HCT116 (cell line): ENCODE measurements around the gene FALEC. TPM values are rescaled to one million over a fixed set of nuclear protein-coding genes. Genes with fewer than 3 reads are reported as not detected.

Experiments
- ATAC-seq: fragments of 200-7000 bp; cut with Tn5 transposase; 2 replicates; pipeline ENCODE4 v1.9.1; 2020; ENCODE audit warnings: mild to moderate bottlenecking, moderate library complexity
- BruUV-seq: library from RNA; stranded (reverse); fragments of 400-500 nt; replicated peaks from 2 replicates; lab custom pipeline; 2021; lab: Mats Ljungman, UMichigan
- CTCF ChIA-PET: fragments of 300-600 bp; sonication (Branson Sonifier 250); formaldehyde crosslinking; loops from one replicate; lab custom pipeline; 2021; ENCODE audit warnings: antibody characterized with exemption; lab: Charles Lee
- POLR2A ChIA-PET: fragments of 300-600, 350-600 bp; sonication (Branson Sonifier 250); formaldehyde crosslinking; loops from one replicate; lab custom pipeline; 2021; ENCODE audit warnings: antibody characterized with exemption; lab: Charles Lee
- RAD21 ChIA-PET, 2 experiments: fragments of 300-600 bp; sonication (Branson Sonifier 250); formaldehyde crosslinking; loops; one replicate each; lab custom pipeline; 2023; ENCODE audit warnings: low total read pairs in 2 of 2; ENCODE audit not compliant: uncharacterized antibody in 2 of 2, unreplicated experiment in 2 of 2, low non-redundant PET in 1 of 2; lab: Charles Lee
- DNase-seq: peaks from one replicate; pipeline ENCODE4 v3.0.0-alpha.2; 2010; ENCODE audit warnings: low read depth, low spot score
- H2AFZ ChIP-seq: fragments of 200-600 bp; shearing (Covaris generic), sonication (generic); 2 replicates; pipeline ENCODE4 v1.6.1; 2017; ENCODE audit warnings: low read depth, mixed run types, mixed read lengths, antibody characterized with exemption, low read length; ENCODE audit not compliant: poor library complexity, severe bottlenecking
- H3K27ac ChIP-seq: 2 replicates; pipeline ENCODE4 v1.5.1; 2012; ENCODE audit warnings: low read depth, low read length
- H3K27me3 ChIP-seq: fragments of 200-600 bp; sonication (generic); 2 replicates; pipeline ENCODE4 v1.6.1; 2016; ENCODE audit warnings: mixed run types, low read length, mixed read lengths; ENCODE audit not compliant: insufficient read depth
- H3K36me3 ChIP-seq, 2 experiments: fragments of 200-500 bp in 1 of 2; fragments of 200-600 bp in 1 of 2; sonication (Bioruptor generic) in 1 of 2; sonication (generic) in 1 of 2; 2 replicates each; pipeline versions ENCODE4 v1.5.1 to v1.6.1; 2014 to 2016; ENCODE audit warnings: low read length in 2 of 2, inconsistent platforms in 1 of 2, mixed read lengths in 1 of 2, mixed run types in 1 of 2; ENCODE audit not compliant: insufficient read depth in 2 of 2, control insufficient read depth in 1 of 2
- H3K4me1 ChIP-seq, 2 experiments: fragments of 200-600 bp in 1 of 2; sonication (generic) in 1 of 2; 2 replicates each; pipeline versions ENCODE4 v1.5.1 to v1.6.1; 2012 to 2017; ENCODE audit warnings: low read length in 2 of 2, inconsistent platforms in 1 of 2, mild to moderate bottlenecking in 1 of 2, mixed read lengths in 1 of 2, mixed run types in 1 of 2, moderate library complexity in 1 of 2; ENCODE audit not compliant: insufficient read depth in 2 of 2, control insufficient read depth in 1 of 2
- H3K4me2 ChIP-seq: fragments of 200-600 bp; sonication (generic); 2 replicates; pipeline ENCODE4 v1.6.1; 2017; ENCODE audit warnings: mixed run types, low read length, mixed read lengths
- H3K4me3 ChIP-seq, 2 experiments: fragments of 200-600 bp in 1 of 2; sonication (generic) in 1 of 2; replicated peaks in 1 of 2; 2 replicates each; pipeline ENCODE4 v1.5.1; 2011 to 2016; ENCODE audit warnings: low read length in 2 of 2, control low read depth in 1 of 2, low read depth in 1 of 2, mild to moderate bottlenecking in 1 of 2, mixed read lengths in 1 of 2, mixed run types in 1 of 2
- H3K79me2 ChIP-seq: fragments of 200-600 bp; sonication (generic); 2 replicates; pipeline ENCODE4 v1.6.1; 2017; ENCODE audit warnings: mild to moderate bottlenecking, mixed run types, low read length, moderate library complexity, mixed read lengths; ENCODE audit not compliant: insufficient read depth
- H3K9ac ChIP-seq: fragments of 200-600 bp; sonication (generic); 2 replicates; pipeline ENCODE4 v1.6.1; 2016; ENCODE audit warnings: low read length, mixed read lengths
- H3K9me2 ChIP-seq: fragments of 200-600 bp; sonication (generic), shearing (Covaris generic); 2 replicates; pipeline ENCODE4 v1.6.1; 2017; ENCODE audit warnings: mixed run types, mild to moderate bottlenecking, moderate library complexity; ENCODE audit not compliant: insufficient read depth
- H3K9me3 ChIP-seq, 2 experiments: fragments of 200-500 bp in 1 of 2; fragments of 200-600 bp in 1 of 2; sonication (Bioruptor generic) in 1 of 2; sonication (generic) in 1 of 2; 2 replicates each; pipeline ENCODE4 v1.6.1; 2014 to 2017; ENCODE audit warnings: low read length in 2 of 2, mixed read lengths in 2 of 2, inconsistent platforms in 1 of 2, low read depth in 1 of 2, mild to moderate bottlenecking in 1 of 2, mixed run types in 1 of 2, moderate library complexity in 1 of 2; ENCODE audit not compliant: control insufficient read depth in 1 of 2, insufficient read depth in 1 of 2
- H4K20me1 ChIP-seq: fragments of 200-600 bp; sonication (generic), shearing (Covaris generic); 2 replicates; pipeline ENCODE4 v1.6.1; 2017; ENCODE audit warnings: mixed run types, mild to moderate bottlenecking, moderate library complexity; ENCODE audit not compliant: insufficient read depth
- POLR2AphosphoS5 ChIP-seq: IDR thresholded peaks from 2 replicates; pipeline ENCODE4 v1.6.1; 2011; ENCODE audit warnings: mild to moderate bottlenecking, low read depth, low read length, moderate library complexity
- REST ChIP-seq: IDR thresholded peaks from 2 replicates; pipeline ENCODE4 v1.6.1; 2012; ENCODE audit warnings: low read depth
- TCF7L2 ChIP-seq: IDR thresholded peaks from 2 replicates; pipeline ENCODE4 v1.7.0; 2011; ENCODE audit warnings: borderline replicate concordance, inconsistent platforms; ENCODE audit not compliant: insufficient read depth, insufficient read length; ENCODE audit errors: extremely low read depth
- intact Hi-C: fragments of 100-400 bp; cut with micrococcal nuclease; formaldehyde crosslinking; loops from 2 replicates; pipeline ENCODE4 v1.10.0; 2022
- total RNA-seq: library from RNA; stranded (reverse); gene quantifications from one replicate; pipeline ENCODE4 v1.2.1, GENCODE V29; 2021; ENCODE audit not compliant: unreplicated experiment

Gene FALEC
- total RNA-seq, 1 experiment from 2014 or later: 0.59 TPM

- peaks cover 10% of the 10 kb centered on the region; the same call in 1 of the 2 replicates for H4K20me1 ChIP-seq
- H3K9ac ChIP-seq: peak overlapping the region; percentile 15
- no peak overlapping the region for H3K4me3 ChIP-seq
- H3K9me3 ChIP-seq: no peaks in the 10 kb centered on the region
- peaks cover 55 to 70% of the 10 kb centered on the region in 2 experiments for H3K4me1 ChIP-seq
- no peak overlapping the region for H2AFZ ChIP-seq
- no peaks in the 10 kb centered on the region for H3K9me2 ChIP-seq
- TF ChIP-seq POLR2AphosphoS5: peak; percentile 37; the same call in 1 of the 2 replicates
- TF ChIP-seq TCF7L2: no peak
- no peak for TF ChIP-seq REST
- H3K27me3 ChIP-seq: no peaks in the 10 kb centered on the region
- ChIA-PET POLR2A (interaction anchor here (1.0 to 2.0 kb wide), 2 partner anchors 8 to 10 kb away, joined by 4 to 14 read pairs; partner anchors contain the start of gene MCL1), RAD21 (no interaction called here), CTCF (interaction anchor here (0.6 to 0.9 kb wide), 2 partner anchors 9 to 148 kb away, joined by 3 to 4 read pairs; no protein-coding TSS in a partner anchor)
- peaks cover 3 to 8% of the 10 kb centered on the region in 2 experiments; a peak in 2 of 4 replicates for H3K36me3 ChIP-seq
- intact Hi-C loops: loop anchor here (10.0 kb wide), 1 partner anchor 126 kb away; the partner anchor contains the start of gene GOLPH3L
- DNase-seq (no peak), ATAC-seq (peak; percentile 30)
- H3K4me2 ChIP-seq: peak overlapping the region; percentile 52
- H3K27ac ChIP-seq: peak overlapping the region; percentile 52
- BruUV-seq: no TSS peak
- peaks cover 51% of the 10 kb centered on the region for H3K79me2 ChIP-seq
These were observed 53.0 kb downstream of the FALEC start for GRCh38 chr1:150568594-150568966.
